CD4-positive, alpha-beta T cell (primary cell): ENCODE measurements around the gene MBD1. TPM values are rescaled to one million over a fixed set of nuclear protein-coding genes. Genes with fewer than 3 reads are reported as not detected.

Source experiments
- ATAC-seq: fragments of 200-7000 bp; cut with Tn5 transposase; one replicate; pipeline ENCODE4 v1.10.0; 2022; ENCODE audit warnings: mild to moderate bottlenecking; ENCODE audit not compliant: poor library complexity
- CTCF ChIA-PET: fragments of 350-600 bp; sonication (Branson Sonifier 250); formaldehyde crosslinking; loops from one replicate; lab custom pipeline; 2021; ENCODE audit warnings: antibody characterized with exemption, inconsistent platforms; lab: Charles Lee
- POLR2A ChIA-PET: fragments of 350-600 bp; sonication (Branson Sonifier 250); formaldehyde crosslinking; loops from one replicate; lab custom pipeline; 2021; ENCODE audit warnings: antibody characterized with exemption, inconsistent platforms; lab: Charles Lee
- DNase-seq, 14 experiments: peaks; one replicate each; pipeline ENCODE4 v3.0.0-alpha.2; 2013 to 2020; ENCODE audit warnings: mixed read lengths in 2 of 14
- H3K27ac ChIP-seq, 2 donors: one replicate each; pipeline versions ENCODE4 v1.5.1 to v1.7.0; 2013; ENCODE audit warnings: low read length in 2 of 2, low read depth in 1 of 2, mild to moderate bottlenecking in 1 of 2
- H3K27me3 ChIP-seq, 2 experiments: 1 replicate in 1 of 2; 2 replicates in 1 of 2; pipeline versions ENCODE4 v1.6.1 to v1.7.0; 2013; ENCODE audit warnings: low read length in 2 of 2, control low read depth in 1 of 2, mild to moderate bottlenecking in 1 of 2, moderate library complexity in 1 of 2; ENCODE audit not compliant: insufficient read depth in 2 of 2, control insufficient read depth in 1 of 2
- H3K36me3 ChIP-seq: one replicate; pipeline ENCODE4 v1.6.1; 2013; ENCODE audit warnings: low read length, control low read depth; ENCODE audit not compliant: insufficient read depth
- H3K4me1 ChIP-seq: one replicate; pipeline ENCODE4 v1.6.1; 2013; ENCODE audit warnings: low read length, control low read depth; ENCODE audit not compliant: insufficient read depth
- H3K4me3 ChIP-seq: one replicate; pipeline ENCODE4 v1.5.1; 2013; ENCODE audit warnings: mild to moderate bottlenecking, low read length, moderate library complexity
- H3K9me3 ChIP-seq, 2 experiments: 1 replicate in 1 of 2; 2 replicates in 1 of 2; pipeline versions ENCODE4 v1.6.1 to v1.7.0; 2013; ENCODE audit warnings: low read length in 2 of 2, mild to moderate bottlenecking in 2 of 2, control low read depth in 1 of 2, moderate library complexity in 1 of 2; ENCODE audit not compliant: control insufficient read depth in 1 of 2, insufficient read depth in 1 of 2
- H3K27ac Mint-ChIP-seq: one replicate; pipeline ENCODE4 v1.8.0; 2020; ENCODE audit warnings: mixed read lengths
- H3K27me3 Mint-ChIP-seq: one replicate; pipeline ENCODE4 v1.8.0; 2021; ENCODE audit warnings: mixed read lengths
- H3K36me3 Mint-ChIP-seq: one replicate; pipeline ENCODE4 v1.8.0; 2021; ENCODE audit warnings: low read depth, mixed read lengths
- H3K4me1 Mint-ChIP-seq: one replicate; pipeline ENCODE4 v1.8.0; 2021; ENCODE audit warnings: low read depth, mixed read lengths
- H3K4me3 Mint-ChIP-seq: one replicate; pipeline ENCODE4 v1.8.0; 2020; ENCODE audit warnings: mild to moderate bottlenecking, mixed read lengths
- H3K9me3 Mint-ChIP-seq: one replicate; pipeline ENCODE4 v1.8.0; 2020; ENCODE audit warnings: mixed read lengths
- CTCF ChIP-seq: fragments of 200-600 bp; IDR thresholded peaks from one replicate; pipeline ENCODE4 v1.8.0; 2022; ENCODE audit warnings: antibody characterized with exemption, mild to moderate bottlenecking
- intact Hi-C, 2 experiments: fragments of 100-400 bp; cut with DNase I in 1 of 2; cut with micrococcal nuclease in 1 of 2; formaldehyde crosslinking; loops; one replicate each; pipeline versions ENCODE4 v1.15.1 to v1.9.0; 2023 to 2025; cut with DNase I, micrococcal nuclease
- total RNA-seq, 174 experiments: library from RNA in 2 of 174; stranded (reverse) in 2 of 174; gene quantifications; one replicate each; pipeline ENCODE4 v1.2.3 and lab custom pipeline; 2021 to 2026

MBD1 gene
- total RNA-seq, 2 experiments from 2014 or later, result 103 to 107 TPM

- H3K27me3 ChIP-seq, result no peaks in the 10 kb centered on the region
- DNase-seq, result peak in 1 of 14 experiments; percentile 50
- H3K36me3 ChIP-seq, result peaks cover 50% of the 10 kb centered on the region
- Mint-ChIP-seq H3K4me1 (peaks cover 50% of the 10 kb centered on the region), H3K4me3 (peak overlapping the region; percentile 100), H3K27me3 (no peaks in the 10 kb centered on the region), H3K27ac (peak overlapping the region; percentile 98), H3K36me3 (peaks cover 84% of the 10 kb centered on the region), H3K9me3 (no peaks in the 10 kb centered on the region)
- ChIA-PET CTCF (no interaction called here), POLR2A (interaction anchor here (3.0 kb wide), 1 partner anchor 24 kb away, joined by 23 read pairs; no protein-coding TSS in a partner anchor)
- intact Hi-C loops, result loop anchor here (5.0 to 10.0 kb wide), 4 partner anchors 94 to 911 kb away; partner anchors contain the start of genes ACAA2 (in 1 of the 2), MEX3C (in 1 of the 2), SKA1 (in 1 of the 2) and SMAD4 (in 1 of the 2)
- no peak for TF ChIP-seq CTCF
- ATAC-seq, result no peak
- H3K27ac ChIP-seq, result no peak overlapping the region
- no peak overlapping the region for H3K4me3 ChIP-seq
- peaks cover 41% of the 10 kb centered on the region for H3K4me1 ChIP-seq
- peaks cover 0 to 5% of the 10 kb centered on the region in 2 experiments for H3K9me3 ChIP-seq
These were observed 2.3 kb upstream of the MBD1 start for GRCh38 chr18:50283469-50284209.

- ChIA-PET POLR2A (interaction anchor here (1.0 to 3.0 kb wide), 3 partner anchors 7 to 92 kb away, joined by 3 to 23 read pairs (median 9); partner anchors contain the start of gene SKA1), CTCF (interaction anchor here (1.1 kb wide), 1 partner anchor 796 kb away, joined by 3 read pairs; the partner anchor contains the start of gene C18orf32)
- DNase-seq, result peak in 2 of 14 experiments; percentile 28 to 50
- no peak overlapping the region for H3K27ac ChIP-seq
- H3K4me1 ChIP-seq, result peaks cover 40% of the 10 kb centered on the region
- Mint-ChIP-seq H3K27ac (peak overlapping the region; percentile 98), H3K36me3 (peaks cover 84% of the 10 kb centered on the region), H3K27me3 (no peaks in the 10 kb centered on the region), H3K9me3 (no peaks in the 10 kb centered on the region), H3K4me1 (peaks cover 49% of the 10 kb centered on the region), H3K4me3 (peak overlapping the region; percentile 100)
- H3K27me3 ChIP-seq, result no peaks in the 10 kb centered on the region
- no peak for TF ChIP-seq CTCF
- no peak overlapping the region for H3K4me3 ChIP-seq
- H3K36me3 ChIP-seq, result peaks cover 56% of the 10 kb centered on the region
- intact Hi-C loops, result loop anchor here (5.0 to 10.0 kb wide), 4 partner anchors 95 to 912 kb away; partner anchors contain the start of genes ACAA2 (in 1 of the 2), MEX3C (in 1 of the 2), SKA1 (in 1 of the 2) and SMAD4 (in 1 of the 2)
- no peak for ATAC-seq
- H3K9me3 ChIP-seq, result peaks cover 0 to 5% of the 10 kb centered on the region in 2 experiments
These were observed 1.4 kb upstream of the MBD1 start for GRCh38 chr18:50282521-50283335.
